ENCODE results near the gene BBIP1.

The BBIP1 gene

GRCh38 chr10:110853921-110854605 is 64.9 kb downstream of the BBIP1 start:
- Mint-ChIP-seq H3K36me3 (ENCODE audit: low read depth) (peaks cover 2% of the 10 kb centered on the region), H3K27me3 (no peaks in the 10 kb centered on the region), H3K4me3 (no peak overlapping the region), H3K4me1 (ENCODE audit: low read depth) (peaks cover 83% of the 10 kb centered on the region), H3K9me3 (peaks cover 6% of the 10 kb centered on the region), H3K27ac (no peak overlapping the region)
- DNase-seq = no peak

GRCh38 chr10:110852947-110853346 is 66.0 kb downstream of the BBIP1 start:
- Mint-ChIP-seq H3K36me3 (ENCODE audit: low read depth) (peaks cover 2% of the 10 kb centered on the region), H3K9me3 (peaks cover 6% of the 10 kb centered on the region), H3K27ac (peak overlapping the region; percentile 15), H3K27me3 (no peaks in the 10 kb centered on the region), H3K4me3 (peak overlapping the region; percentile 28), H3K4me1 (ENCODE audit: low read depth) (peaks cover 77% of the 10 kb centered on the region)
- peak; percentile 20 for DNase-seq

GRCh38 chr10:110852255-110852896 is 66.6 kb downstream of the BBIP1 start:
- peaks cover 2% of the 10 kb centered on the region for H3K36me3 Mint-ChIP-seq (ENCODE audit: low read depth)
- H3K27me3 Mint-ChIP-seq = no peaks in the 10 kb centered on the region
- DNase-seq = no peak
- peaks cover 6% of the 10 kb centered on the region for H3K9me3 Mint-ChIP-seq
- peaks cover 74% of the 10 kb centered on the region for H3K4me1 Mint-ChIP-seq (ENCODE audit: low read depth)
- H3K27ac Mint-ChIP-seq = peak overlapping the region; percentile 80
- peak overlapping the region; percentile 28 for H3K4me3 Mint-ChIP-seq

- H3K27ac Mint-ChIP-seq = peak overlapping the region; percentile 22
- H3K27me3 Mint-ChIP-seq = no peaks in the 10 kb centered on the region
- H3K36me3 Mint-ChIP-seq (ENCODE audit: low read depth) = no peaks in the 10 kb centered on the region
- no peak for DNase-seq
- peaks cover 74% of the 10 kb centered on the region for H3K4me1 Mint-ChIP-seq (ENCODE audit: low read depth)
- peaks cover 4% of the 10 kb centered on the region for H3K9me3 Mint-ChIP-seq
- peak overlapping the region; percentile 39 for H3K4me3 Mint-ChIP-seq
These were observed 67.9 kb downstream of the BBIP1 start for GRCh38 chr10:110851020-110851612.

- Mint-ChIP-seq H3K27ac (no peak overlapping the region), H3K4me1 (ENCODE audit: low read depth) (peaks cover 72% of the 10 kb centered on the region), H3K27me3 (no peaks in the 10 kb centered on the region), H3K9me3 (peaks cover 4% of the 10 kb centered on the region), H3K36me3 (ENCODE audit: low read depth) (no peaks in the 10 kb centered on the region), H3K4me3 (no peak overlapping the region)
- no peak for DNase-seq
These were observed 68.9 kb downstream of the BBIP1 start for GRCh38 chr10:110850099-110850498.
